DOHH2 (cell line): ENCODE results near the gene WIPF2.

Experiments used
- EZH2phosphoT487 ChIP-seq: fragments of 200-600 bp; sonication (generic); IDR thresholded peaks from 2 replicates; pipeline ENCODE4 v1.6.1; 2017; ENCODE audit warnings: borderline replicate concordance, mild to moderate bottlenecking, antibody characterized with exemption, low read length, moderate library complexity, mixed read lengths
- TF ChIP-seq, protein P1 (sequence below): fragments of 200-600 bp; sonication (generic); IDR thresholded peaks from one replicate; pipeline ENCODE4 v1.5.1; 2014; ENCODE audit warnings: antibody characterized with exemption, mild to moderate bottlenecking, low read depth, low read length; ENCODE audit not compliant: poor library complexity, severe bottlenecking

DNA sequence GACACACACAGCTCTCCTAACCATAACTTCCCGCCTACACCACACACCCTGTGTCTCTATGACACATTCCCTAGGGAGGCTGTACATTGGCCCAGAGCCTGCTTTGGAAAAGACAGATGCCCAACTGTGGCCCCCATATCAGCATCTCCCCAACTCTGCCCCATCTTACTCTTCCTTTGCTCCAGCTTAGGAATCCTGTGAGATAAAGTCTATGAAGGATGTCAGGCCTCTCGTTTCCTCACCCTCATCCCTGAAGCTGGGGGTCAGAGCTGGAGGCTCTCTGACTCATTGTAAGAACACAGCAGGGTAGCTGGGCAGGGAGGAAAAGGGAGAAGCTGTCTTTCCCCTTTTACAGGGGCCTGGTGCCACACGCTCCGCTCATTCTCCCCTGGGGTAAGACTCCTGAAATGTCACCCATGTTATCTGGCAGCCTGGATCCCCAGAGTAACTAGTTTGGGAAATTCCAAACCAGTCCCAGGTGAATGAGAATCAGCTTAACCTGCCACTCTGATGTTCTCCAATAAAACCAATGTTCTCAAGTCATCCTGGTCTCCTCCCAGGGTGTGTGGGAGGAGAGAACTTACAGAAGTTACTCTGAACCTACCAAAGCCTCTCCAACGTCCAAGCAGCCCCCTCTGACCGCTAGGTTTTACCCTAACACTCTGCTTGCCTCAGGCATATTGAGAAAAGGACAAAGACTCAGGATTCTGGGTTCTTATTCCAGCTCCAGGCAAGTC is 39.0 kb upstream of the WIPF2 start:
- TF ChIP-seq, protein P1, sequence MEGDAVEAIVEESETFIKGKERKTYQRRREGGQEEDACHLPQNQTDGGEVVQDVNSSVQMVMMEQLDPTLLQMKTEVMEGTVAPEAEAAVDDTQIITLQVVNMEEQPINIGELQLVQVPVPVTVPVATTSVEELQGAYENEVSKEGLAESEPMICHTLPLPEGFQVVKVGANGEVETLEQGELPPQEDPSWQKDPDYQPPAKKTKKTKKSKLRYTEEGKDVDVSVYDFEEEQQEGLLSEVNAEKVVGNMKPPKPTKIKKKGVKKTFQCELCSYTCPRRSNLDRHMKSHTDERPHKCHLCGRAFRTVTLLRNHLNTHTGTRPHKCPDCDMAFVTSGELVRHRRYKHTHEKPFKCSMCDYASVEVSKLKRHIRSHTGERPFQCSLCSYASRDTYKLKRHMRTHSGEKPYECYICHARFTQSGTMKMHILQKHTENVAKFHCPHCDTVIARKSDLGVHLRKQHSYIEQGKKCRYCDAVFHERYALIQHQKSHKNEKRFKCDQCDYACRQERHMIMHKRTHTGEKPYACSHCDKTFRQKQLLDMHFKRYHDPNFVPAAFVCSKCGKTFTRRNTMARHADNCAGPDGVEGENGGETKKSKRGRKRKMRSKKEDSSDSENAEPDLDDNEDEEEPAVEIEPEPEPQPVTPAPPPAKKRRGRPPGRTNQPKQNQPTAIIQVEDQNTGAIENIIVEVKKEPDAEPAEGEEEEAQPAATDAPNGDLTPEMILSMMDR, result no peak
- TF ChIP-seq EZH2phosphoT487, result no peak
